PC-3 (cell line): ENCODE results near the gene CD200R1L. TPM values are rescaled to one million over a fixed set of nuclear protein-coding genes. Genes with fewer than 3 reads are reported as not detected.

ENCODE experiments used
- ATAC-seq: fragments of 200-7000 bp; cut with Tn5 transposase; 2 replicates; pipeline ENCODE4 v1.9.1; 2020; ENCODE audit warnings: mild to moderate bottlenecking, moderate library complexity
- BruUV-seq: library from RNA; stranded (reverse); fragments of 400-500 nt; replicated peaks from 2 replicates; lab custom pipeline; 2021; lab: Mats Ljungman, UMichigan
- CTCF ChIA-PET: fragments of 300-600 bp; sonication (Branson Sonifier 250); formaldehyde crosslinking; loops from one replicate; lab custom pipeline; 2022; ENCODE audit warnings: antibody characterized with exemption; lab: Charles Lee
- POLR2A ChIA-PET: fragments of 300-600 bp; sonication (Branson Sonifier 250); formaldehyde crosslinking; loops from one replicate; lab custom pipeline; 2022; ENCODE audit warnings: antibody characterized with exemption; ENCODE audit not compliant: unreplicated experiment; lab: Charles Lee
- DNase-seq: peaks from one replicate; pipeline ENCODE4 v3.0.0-alpha.2; 2015
- H2AFZ ChIP-seq: fragments of 300-600 bp; sonication (generic); 2 replicates; pipeline ENCODE4 v1.6.0; 2016; ENCODE audit warnings: antibody characterized with exemption, low read length
- H3F3A ChIP-seq: fragments of 300-600 bp; sonication (generic); one replicate; pipeline ENCODE4 v1.6.0; 2017; ENCODE audit warnings: antibody characterized with exemption, low read length, control low read depth, mild to moderate bottlenecking; ENCODE audit not compliant: unreplicated experiment
- H3K27ac ChIP-seq: fragments of 300-600 bp; sonication (generic); 2 replicates; pipeline ENCODE4 v1.5.1; 2016; ENCODE audit warnings: mild to moderate bottlenecking, low read length
- H3K27me3 ChIP-seq: fragments of 300-600 bp; sonication (generic); 2 replicates; pipeline ENCODE4 v1.6.1; 2016; ENCODE audit warnings: low read length, mixed read lengths
- H3K36me3 ChIP-seq: fragments of 300-600 bp; sonication (generic); 2 replicates; pipeline ENCODE4 v1.6.1; 2016; ENCODE audit warnings: low read depth, mixed run types, low read length, mixed read lengths
- H3K4me1 ChIP-seq: fragments of 300-600 bp; sonication (generic); 2 replicates; pipeline ENCODE4 v1.5.1; 2016; ENCODE audit warnings: low read length; ENCODE audit not compliant: insufficient read depth
- H3K4me2 ChIP-seq: fragments of 300-600 bp; sonication (generic); 2 replicates; pipeline ENCODE4 v1.6.0; 2016; ENCODE audit warnings: low read length
- H3K4me3 ChIP-seq: fragments of 300-600 bp; sonication (generic); 2 replicates; pipeline ENCODE4 v1.5.1; 2016; ENCODE audit warnings: mild to moderate bottlenecking, low read length, mixed read lengths
- H3K79me2 ChIP-seq: fragments of 300-600 bp; sonication (generic); 2 replicates; pipeline ENCODE4 v1.6.1; 2017; ENCODE audit warnings: low read length, mixed read lengths
- H3K9ac ChIP-seq: fragments of 300-600 bp; sonication (generic); 2 replicates; pipeline ENCODE4 v1.6.0; 2016; ENCODE audit warnings: mild to moderate bottlenecking, low read length
- H3K9me2 ChIP-seq: fragments of 300-600 bp; sonication (generic); replicated peaks from 2 replicates; pipeline ENCODE4 v1.6.1; 2016; ENCODE audit warnings: mixed run types, low read length, mixed read lengths
- H3K9me3 ChIP-seq: fragments of 300-600 bp; sonication (generic); 2 replicates; pipeline ENCODE4 v1.6.1; 2016; ENCODE audit warnings: low read length, mixed read lengths
- H4K20me1 ChIP-seq: fragments of 300-600 bp; sonication (generic); 2 replicates; pipeline ENCODE4 v1.6.1; 2016; ENCODE audit warnings: low read length, mixed read lengths
- CTCF ChIP-seq: fragments of 300-600 bp; sonication (generic); conservative IDR thresholded peaks from 2 replicates; pipeline ENCODE4 v1.5.1; 2017; ENCODE audit warnings: antibody characterized with exemption, low read depth, mild to moderate bottlenecking, low read length
- EZH2 ChIP-seq: fragments of 300-600 bp; sonication (generic); IDR thresholded peaks from one replicate; pipeline ENCODE4 v1.6.1; 2017; ENCODE audit warnings: antibody characterized with exemption, mild to moderate bottlenecking, low read length; ENCODE audit not compliant: unreplicated experiment
- EZH2phosphoT487 ChIP-seq: fragments of 300-600 bp; sonication (generic); IDR thresholded peaks from 2 replicates; pipeline ENCODE4 v1.6.1; 2018; ENCODE audit warnings: mild to moderate bottlenecking, antibody characterized with exemption, low read length, borderline replicate concordance
- intact Hi-C: fragments of 100-400 bp; cut with micrococcal nuclease; formaldehyde crosslinking; loops from 2 replicates; pipeline ENCODE4 v1.9.0; 2023
- total RNA-seq: library from RNA; depleted of rRNA; stranded (reverse); fragments of >200 nt; gene quantifications from 2 replicates; pipeline ENCODE4 v1.2.3, GENCODE V29; 2014

Gene CD200R1L
- total RNA-seq, 1 experiment from 2014 or later = not detected

GRCh38 chr3:112847692-112848091 lies 1.0 kb upstream of the CD200R1L start:
- Histone ChIP-seq H3K9me2 (no peaks in the 10 kb centered on the region), H3K9me3 (0 out of 2 replicates have a peak, but pooled peaks cover 5% of the 10 kb centered on the region), H3K4me3 (no peak overlapping the region), H3K4me1 (no peaks in the 10 kb centered on the region), H3K27me3 (no peaks in the 10 kb centered on the region), H3K36me3 (no peaks in the 10 kb centered on the region), H3K79me2 (no peaks in the 10 kb centered on the region), H3K4me2 (no peak overlapping the region), H3K9ac (no peak overlapping the region), H3K27ac (no peak overlapping the region), H3F3A (no peaks in the 10 kb centered on the region), H2AFZ (no peak overlapping the region), H4K20me1 (no peaks in the 10 kb centered on the region)
- BruUV-seq = no TSS peak
- ATAC-seq (no peak), DNase-seq (no peak)
- no peak for TF ChIP-seq EZH2
- no peak for TF ChIP-seq CTCF
- no peak for TF ChIP-seq EZH2phosphoT487
- intact Hi-C loops = no loop called here
- CTCF ChIA-PET = no interaction called here
- POLR2A ChIA-PET = no interaction called here

- DNase-seq (no peak), ATAC-seq (no peak)
- Histone ChIP-seq H4K20me1 (no peaks in the 10 kb centered on the region), H2AFZ (no peak overlapping the region), H3F3A (no peaks in the 10 kb centered on the region), H3K9me2 (no peaks in the 10 kb centered on the region), H3K9me3 (0 out of 2 replicates have a peak, but pooled peaks cover 5% of the 10 kb centered on the region), H3K79me2 (no peaks in the 10 kb centered on the region), H3K4me2 (no peak overlapping the region), H3K27me3 (no peaks in the 10 kb centered on the region), H3K9ac (no peak overlapping the region), H3K36me3 (no peaks in the 10 kb centered on the region), H3K27ac (no peak overlapping the region), H3K4me3 (no peak overlapping the region), H3K4me1 (no peaks in the 10 kb centered on the region)
- intact Hi-C loops = no loop called here
- ChIA-PET POLR2A (no interaction called here), CTCF (no interaction called here)
- no TSS peak for BruUV-seq
- TF ChIP-seq EZH2 (no peak), EZH2phosphoT487 (no peak), CTCF (no peak)
These were observed 892 bp downstream of the CD200R1L start for GRCh38 chr3:112845772-112846171.

- no peaks in the 10 kb centered on the region for H3K9me2 ChIP-seq
- intact Hi-C loops = no loop called here
- POLR2A ChIA-PET = no interaction called here
- peaks cover 10% of the 10 kb centered on the region; the same call in 1 of the 2 replicates for H3K4me1 ChIP-seq
- H4K20me1 ChIP-seq = no peaks in the 10 kb centered on the region
- no peaks in the 10 kb centered on the region for H3K27me3 ChIP-seq
- H3K36me3 ChIP-seq = no peaks in the 10 kb centered on the region
- H3K9ac ChIP-seq = no peak overlapping the region
- no peaks in the 10 kb centered on the region for H3F3A ChIP-seq
- H3K4me3 ChIP-seq = no peak overlapping the region
- no peak for DNase-seq
- ATAC-seq = no peak
- no peak overlapping the region for H2AFZ ChIP-seq
- no TSS peak for BruUV-seq
- CTCF ChIA-PET = no interaction called here
- no peaks in the 10 kb centered on the region for H3K79me2 ChIP-seq
- H3K9me3 ChIP-seq = no peaks in the 10 kb centered on the region
- no peak overlapping the region for H3K4me2 ChIP-seq
- TF ChIP-seq EZH2phosphoT487 = no peak
- no peak for TF ChIP-seq CTCF
- TF ChIP-seq EZH2 = no peak
- H3K27ac ChIP-seq = no peak overlapping the region
These were observed 17.6 kb downstream of the CD200R1L start for GRCh38 chr3:112829046-112829445.
